GM19043 (cell line): ENCODE results near the gene ADISSP.
"Not testable (repeated sequence)": the region's sequence is repeated elsewhere in the genome, so short reads cannot be mapped to it uniquely, and the experiment has no call there.

ENCODE experiments used
- ATAC-seq: cut with Tn5 transposase; IDR thresholded peaks from one replicate; pipeline ENCODE4 v1.9.1; 2021; ENCODE audit warnings: low read depth; ENCODE audit not compliant: unreplicated experiment

Gene ADISSP

GRCh38 chr20:3798373-3798768, 30.8 kb upstream of the ADISSP start:
- no peak for ATAC-seq

DNA sequence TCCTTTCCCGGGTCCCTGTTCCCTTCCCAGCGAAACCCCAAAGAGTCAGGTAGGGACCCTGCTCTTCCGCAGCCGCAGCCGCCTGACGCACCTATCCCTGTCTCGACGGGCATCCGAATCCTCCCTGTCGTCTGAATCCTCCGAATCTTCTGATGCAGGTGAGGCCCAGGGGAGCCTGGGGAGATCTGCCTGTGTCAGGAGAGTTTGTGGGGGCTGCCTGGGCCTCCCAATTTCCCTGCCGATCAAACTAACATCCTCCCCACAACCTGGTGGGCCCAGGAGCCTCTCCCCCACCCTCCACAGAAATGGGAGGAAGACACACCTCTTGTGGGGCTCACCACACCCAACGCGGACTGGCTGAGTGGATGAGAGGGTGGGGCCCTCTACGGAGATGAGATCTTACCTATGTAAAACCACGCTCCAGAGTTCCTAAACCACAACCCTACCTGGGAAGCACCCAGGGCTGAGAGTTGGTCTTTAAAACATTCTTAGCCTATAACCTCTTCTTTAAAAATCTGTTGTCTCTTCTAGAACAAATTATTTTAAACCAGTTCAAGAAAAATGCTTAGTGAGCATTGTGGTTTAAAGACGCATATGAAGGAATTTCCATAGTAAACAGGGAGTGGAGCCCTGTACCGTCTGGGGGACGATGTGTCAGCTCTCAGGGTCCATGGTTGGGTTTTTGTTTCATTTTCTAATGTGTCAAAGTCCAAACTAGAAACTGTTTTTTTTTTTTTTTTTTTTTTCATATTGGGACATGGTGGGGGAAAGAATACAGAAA, 30.2 kb upstream of the ADISSP start:
- ATAC-seq, result no peak

DNA sequence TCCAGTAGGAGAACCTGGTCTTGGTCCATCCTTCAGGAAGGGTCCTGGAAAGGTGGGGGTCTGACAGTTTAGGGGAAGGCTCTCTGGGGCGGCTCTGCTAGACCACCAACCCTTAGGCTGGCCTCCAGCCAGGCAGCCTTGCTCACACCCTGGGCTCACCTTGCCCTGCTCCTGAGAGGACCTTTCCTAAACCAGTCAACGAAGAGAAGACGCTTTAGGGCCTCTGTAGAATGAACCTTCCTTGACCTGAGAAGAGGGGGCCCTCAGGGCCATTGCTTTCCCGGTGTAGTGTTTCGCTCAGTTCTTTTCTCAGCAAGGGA, 29.6 kb upstream of the ADISSP start:
- ATAC-seq, result no peak

DNA sequence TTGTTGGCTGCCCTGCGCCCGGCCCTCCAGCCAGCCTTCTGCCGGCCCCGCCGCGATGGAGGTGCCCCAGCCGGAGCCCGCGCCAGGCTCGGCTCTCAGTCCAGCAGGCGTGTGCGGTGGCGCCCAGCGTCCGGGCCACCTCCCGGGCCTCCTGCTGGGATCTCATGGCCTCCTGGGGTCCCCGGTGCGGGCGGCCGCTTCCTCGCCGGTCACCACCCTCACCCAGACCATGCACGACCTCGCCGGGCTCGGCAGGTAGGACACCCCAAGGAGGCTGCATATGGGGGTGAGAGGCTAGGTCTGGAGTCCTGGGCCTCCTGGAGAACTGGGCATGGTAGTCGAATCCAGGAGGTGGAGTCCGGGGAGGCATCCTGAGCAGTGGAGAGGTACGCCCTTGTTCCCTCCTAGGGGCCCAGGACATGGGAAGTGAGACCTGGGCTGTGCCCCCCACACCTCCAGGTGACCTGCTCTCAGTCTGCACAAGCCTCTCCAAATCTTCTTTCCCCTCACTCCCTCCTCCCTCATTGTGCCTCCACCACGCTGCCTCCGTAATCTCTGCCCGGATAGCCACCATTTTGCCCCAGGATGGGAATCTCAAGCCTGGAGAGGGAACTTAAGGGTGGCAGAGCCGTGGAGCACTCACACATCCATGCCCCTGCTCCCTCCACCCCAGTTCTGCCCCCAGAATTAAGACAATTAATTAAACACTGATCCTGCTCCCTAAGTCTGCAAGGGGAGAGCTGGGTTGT, 29.1 kb upstream of the ADISSP start:
- ATAC-seq, result no peak

- peak; percentile 59 for ATAC-seq
Observed at GRCh38 chr20:3795511-3796468, 28.2 kb upstream of the ADISSP start, which contains the start of gene CDC25B. Gene CDC25B (plus strand): TSS chr20:3796310. CDS start chr20:3796532, 222 bp downstream.

- ATAC-seq, result no peak
Observed at GRCh38 chr20:3794701-3795420, 27.3 kb upstream of the ADISSP start.

GRCh38 chr20:3794168-3794567, 26.6 kb upstream of the ADISSP start:
- not testable (repeated sequence) for ATAC-seq

GRCh38 chr20:3789201-3789600, 21.6 kb upstream of the ADISSP start:
- not testable (repeated sequence) for ATAC-seq

DNA sequence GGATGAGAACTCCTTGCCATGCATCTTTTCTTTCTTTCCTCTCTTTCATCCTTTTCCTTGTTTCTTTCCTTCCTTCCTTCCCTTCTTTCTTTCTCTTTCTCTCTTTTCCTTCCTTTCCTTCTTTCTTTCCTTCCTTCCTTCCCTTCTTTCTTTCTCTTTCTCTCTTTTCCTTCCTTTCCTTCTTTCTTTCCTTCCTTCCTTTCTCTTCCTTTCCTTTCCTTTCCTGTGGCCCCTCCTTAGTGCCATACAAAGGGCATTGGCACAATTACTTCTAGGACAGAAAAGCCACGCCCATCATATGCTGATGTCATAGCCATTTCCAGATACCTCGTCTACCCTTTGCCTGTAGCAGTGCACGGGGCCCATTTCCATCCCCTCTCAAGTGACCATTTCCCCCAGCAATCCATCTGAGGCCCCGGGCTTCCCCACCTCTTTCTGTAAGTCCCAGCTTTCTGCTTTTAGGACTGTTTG, 21.2 kb upstream of the ADISSP start:
- ATAC-seq, result no peak

DNA sequence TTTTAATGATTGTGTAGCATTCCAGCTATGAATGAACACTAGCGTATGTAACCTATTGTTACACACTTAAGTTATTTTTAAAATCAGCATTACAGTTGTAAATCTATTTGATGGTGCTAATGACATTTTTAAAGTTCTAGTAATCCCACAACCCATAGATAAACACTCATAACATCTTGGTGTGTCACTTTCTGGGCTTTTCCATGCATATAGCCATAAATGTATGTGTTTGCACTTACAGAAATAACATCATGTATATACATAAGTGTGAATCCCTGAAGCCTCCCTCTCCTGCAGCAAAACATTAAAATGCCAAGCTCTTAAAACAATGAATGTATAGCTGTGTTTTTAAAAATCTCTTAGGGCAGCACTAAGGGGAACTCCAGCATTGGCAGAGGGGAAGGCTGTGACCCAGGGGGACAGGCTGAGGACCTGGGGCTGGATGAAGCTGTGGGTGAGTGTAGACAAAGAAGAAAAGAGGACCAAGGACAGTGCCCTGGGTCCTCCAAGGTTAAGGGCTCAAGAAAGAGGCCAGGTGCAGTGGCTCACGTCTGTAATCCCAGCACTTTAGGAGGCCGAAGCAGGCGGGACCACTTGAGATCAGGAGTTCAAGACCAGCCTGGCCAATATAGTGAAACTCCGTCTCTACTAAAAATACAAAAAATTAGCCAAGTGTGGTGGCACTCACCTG, 19.9 kb upstream of the ADISSP start:
- no peak for ATAC-seq

- ATAC-seq, result peak; percentile 82
Observed at GRCh38 chr20:3786665-3787323, 19.2 kb upstream of the ADISSP start, which contains the start of gene CENPB. Gene CENPB (minus strand): TSS chr20:3786740. CDS start chr20:3786483, 257 bp downstream.

GRCh38 chr20:3786126-3786484, 18.6 kb upstream of the ADISSP start:
- ATAC-seq, result peak; percentile 19

GRCh38 chr20:3785240-3786125, 17.9 kb upstream of the ADISSP start:
- ATAC-seq, result no peak

- no peak for ATAC-seq
Observed at GRCh38 chr20:3784863-3785239, 17.3 kb upstream of the ADISSP start.

- ATAC-seq, result no peak
Observed at GRCh38 chr20:3784216-3784853, 16.8 kb upstream of the ADISSP start.

GRCh38 chr20:3783511-3784195, 16.1 kb upstream of the ADISSP start:
- no peak for ATAC-seq

DNA sequence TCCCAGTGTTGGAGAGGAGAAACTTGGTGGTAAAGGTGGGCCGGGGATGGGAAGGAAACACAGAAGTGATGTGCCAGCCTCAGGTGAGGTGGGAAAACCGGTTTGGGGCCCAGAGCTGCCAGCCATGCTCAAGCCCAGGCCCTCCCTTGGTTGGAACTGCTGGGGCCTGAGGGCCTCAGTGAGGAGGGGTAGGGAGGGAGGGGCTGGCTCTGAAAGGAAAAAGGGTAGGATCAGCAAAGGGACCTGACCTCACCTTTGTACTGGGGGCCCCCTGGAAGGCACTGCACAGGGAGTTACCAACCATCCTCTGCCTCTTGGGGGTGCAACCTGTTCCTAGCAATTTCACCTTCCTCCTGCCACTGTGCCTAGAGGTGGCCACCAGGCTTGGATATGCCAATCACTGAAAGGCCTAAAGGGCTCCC, 15.5 kb upstream of the ADISSP start:
- ATAC-seq, result no peak
